ENCODE results near the gene EDARADD. TPM values are rescaled to one million over a fixed set of nuclear protein-coding genes. Genes with fewer than 3 reads are reported as not detected.

The EDARADD gene
- total RNA-seq, 1 donor from 2014 or later: 17.0 TPM

DNA sequence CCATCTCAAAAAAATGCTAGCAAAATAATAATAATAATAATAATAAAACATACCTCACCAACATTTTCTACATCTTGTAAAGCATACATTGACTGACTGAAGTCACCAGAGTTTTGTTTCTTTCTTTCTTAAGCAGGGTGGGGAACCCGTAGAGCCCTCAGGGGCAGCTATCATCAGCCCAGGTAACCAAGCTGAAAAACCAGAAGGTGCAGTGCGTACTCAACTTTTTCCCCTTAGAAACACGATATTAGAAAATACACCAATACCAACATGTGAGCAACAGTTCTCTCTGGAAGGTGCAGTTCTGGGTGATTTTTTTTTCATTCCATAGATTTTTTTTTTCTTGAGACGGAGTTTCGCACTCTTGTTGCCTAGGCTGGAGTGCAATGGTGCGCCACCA lies 75.4 kb downstream of the EDARADD start:
- no peak for DNase-seq (ENCODE audit: low spot score in 2 of 2, unreplicated experiment in 2 of 2)
- no peak for TF ChIP-seq CTCF (IDR thresholded peaks at IDR 0.05; ENCODE audit: unreplicated experiment)
- Mint-ChIP-seq H3K27ac (no peak overlapping the region), H3K4me1 (peaks cover 56% of the 10 kb centered on the region), H3K4me3 (no peak overlapping the region), H3K27me3 (ENCODE audit: low read depth) (no peaks in the 10 kb centered on the region), H3K9me3 (no peaks in the 10 kb centered on the region), H3K36me3 (peaks cover 8% of the 10 kb centered on the region)

DNA sequence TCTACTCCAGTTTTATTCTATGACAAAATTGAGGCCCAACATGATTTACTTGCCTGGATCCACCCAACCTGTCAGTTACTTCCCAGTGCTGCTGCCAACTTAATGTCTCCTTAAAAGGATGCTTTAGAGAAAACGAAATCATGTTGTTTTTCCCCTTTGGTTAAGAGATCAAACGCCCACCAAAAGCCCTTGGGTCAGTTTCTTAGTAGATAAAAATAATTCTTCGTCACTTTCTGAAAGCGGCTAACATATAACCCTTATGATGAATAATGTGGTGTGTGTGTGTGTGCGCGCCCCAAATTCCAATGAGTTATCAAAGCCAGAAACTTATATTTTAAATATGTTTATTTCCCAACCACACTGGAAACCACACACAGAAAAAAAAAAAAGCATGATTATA lies 77.0 kb downstream of the EDARADD start:
- H3K4me1 Mint-ChIP-seq: peaks cover 41% of the 10 kb centered on the region
- no peak overlapping the region for H3K4me3 Mint-ChIP-seq
- no peaks in the 10 kb centered on the region for H3K27me3 Mint-ChIP-seq (ENCODE audit: low read depth)
- H3K36me3 Mint-ChIP-seq: peaks cover 3% of the 10 kb centered on the region
- no peak for DNase-seq (ENCODE audit: low spot score in 2 of 2, unreplicated experiment in 2 of 2)
- no peak for TF ChIP-seq CTCF (IDR thresholded peaks at IDR 0.05; ENCODE audit: unreplicated experiment)
- H3K9me3 Mint-ChIP-seq: no peaks in the 10 kb centered on the region
- peak overlapping the region; percentile 61 for H3K27ac Mint-ChIP-seq

DNA sequence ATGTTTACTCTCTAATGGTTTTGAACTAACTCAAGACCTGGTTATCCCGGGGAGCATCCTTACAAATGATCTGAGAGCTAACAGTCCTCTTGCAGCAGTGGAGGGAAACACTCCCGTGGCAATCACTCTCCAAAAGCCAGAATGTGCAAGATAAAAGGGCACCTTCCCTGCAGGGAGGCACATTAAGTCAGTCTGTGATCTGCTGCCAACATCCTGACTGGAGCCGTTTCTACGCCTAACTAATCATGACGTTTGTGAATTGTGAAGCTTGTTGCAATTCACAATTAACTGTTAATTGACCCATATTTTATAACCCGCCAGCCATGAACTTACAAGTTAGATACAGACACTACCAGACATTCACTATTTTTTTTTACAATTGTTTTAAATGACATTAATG lies 77.6 kb downstream of the EDARADD start:
- Mint-ChIP-seq H3K36me3 (peaks cover 3% of the 10 kb centered on the region), H3K4me3 (no peak overlapping the region), H3K9me3 (no peaks in the 10 kb centered on the region), H3K4me1 (peaks cover 36% of the 10 kb centered on the region), H3K27ac (peak overlapping the region; percentile 61), H3K27me3 (ENCODE audit: low read depth) (no peaks in the 10 kb centered on the region)
- TF ChIP-seq CTCF (IDR thresholded peaks at IDR 0.05; ENCODE audit: unreplicated experiment): no peak
- DNase-seq (ENCODE audit: low spot score in 2 of 2, unreplicated experiment in 2 of 2): no peak

DNA sequence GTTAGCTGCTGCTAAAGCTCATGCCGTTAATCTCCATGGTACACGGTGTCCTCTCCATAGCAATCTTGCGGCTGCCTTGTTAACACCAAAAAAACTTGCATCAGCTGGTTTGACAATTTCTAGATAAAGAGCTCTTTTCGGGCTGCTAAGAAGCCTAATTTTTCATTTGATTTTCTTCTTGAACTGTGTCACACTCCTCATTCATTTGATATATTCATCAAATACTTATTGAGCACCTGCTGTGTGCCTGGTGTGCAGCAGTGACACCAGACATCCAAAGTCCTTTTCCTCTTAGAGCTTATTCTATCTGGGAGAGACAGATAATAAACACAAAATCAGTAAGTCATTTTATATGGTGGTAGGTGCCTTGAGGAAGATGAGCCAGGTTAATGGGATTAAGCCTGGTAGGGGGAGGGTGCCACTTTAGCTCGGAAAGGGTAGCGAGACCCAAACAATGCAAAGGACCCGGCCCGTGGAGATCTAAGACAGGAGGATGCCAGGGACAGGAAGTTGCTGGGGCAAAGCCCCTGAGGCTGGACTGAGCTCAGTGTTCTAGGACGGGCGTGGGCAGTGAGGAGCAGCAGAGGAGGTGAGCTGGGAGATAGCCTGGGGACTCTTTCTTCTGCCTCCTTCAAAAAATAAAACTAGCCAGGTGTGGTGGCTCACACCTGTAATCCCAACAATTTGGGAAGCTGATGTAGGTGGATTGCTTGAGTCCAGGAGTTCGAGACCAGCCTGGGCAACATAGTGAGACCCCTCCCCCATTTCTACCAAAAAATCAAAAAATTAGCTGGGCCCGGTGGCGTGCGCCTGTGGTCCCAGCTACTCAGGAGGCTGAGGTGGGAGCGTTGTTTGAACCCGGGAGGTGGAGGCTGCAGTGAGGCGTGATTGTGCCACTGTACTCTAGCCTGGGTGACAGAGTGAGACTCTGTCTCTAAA lies 79.0 kb downstream of the EDARADD start:
- Mint-ChIP-seq H3K4me3 (no peak overlapping the region), H3K9me3 (no peaks in the 10 kb centered on the region), H3K36me3 (peaks cover 3% of the 10 kb centered on the region), H3K27me3 (ENCODE audit: low read depth) (no peaks in the 10 kb centered on the region), H3K4me1 (peaks cover 26% of the 10 kb centered on the region), H3K27ac (no peak overlapping the region)
- DNase-seq (ENCODE audit: low spot score in 2 of 2, unreplicated experiment in 2 of 2): no peak
- TF ChIP-seq CTCF (IDR thresholded peaks at IDR 0.05; ENCODE audit: unreplicated experiment): no peak

GRCh38 chr1:236476019-236476418 lies 81.9 kb downstream of the EDARADD start:
- Mint-ChIP-seq H3K4me3 (no peak overlapping the region), H3K4me1 (peaks cover 33% of the 10 kb centered on the region), H3K27ac (no peak overlapping the region), H3K27me3 (ENCODE audit: low read depth) (no peaks in the 10 kb centered on the region), H3K9me3 (no peaks in the 10 kb centered on the region), H3K36me3 (peaks cover 3% of the 10 kb centered on the region)
- no peak for DNase-seq (ENCODE audit: low spot score in 2 of 2, unreplicated experiment in 2 of 2)
- no peak for TF ChIP-seq CTCF (IDR thresholded peaks at IDR 0.05; ENCODE audit: unreplicated experiment)
